Measurements from ENCODE around the gene ARHGEF17.
A peak's percentile ranks its signal among the peaks of the same experiment; 100 is the strongest.
"Not testable (repeated sequence)": the region's sequence is repeated elsewhere in the genome, so short reads cannot be mapped to it uniquely, and the experiment has no call there.

Gene ARHGEF17

DNA sequence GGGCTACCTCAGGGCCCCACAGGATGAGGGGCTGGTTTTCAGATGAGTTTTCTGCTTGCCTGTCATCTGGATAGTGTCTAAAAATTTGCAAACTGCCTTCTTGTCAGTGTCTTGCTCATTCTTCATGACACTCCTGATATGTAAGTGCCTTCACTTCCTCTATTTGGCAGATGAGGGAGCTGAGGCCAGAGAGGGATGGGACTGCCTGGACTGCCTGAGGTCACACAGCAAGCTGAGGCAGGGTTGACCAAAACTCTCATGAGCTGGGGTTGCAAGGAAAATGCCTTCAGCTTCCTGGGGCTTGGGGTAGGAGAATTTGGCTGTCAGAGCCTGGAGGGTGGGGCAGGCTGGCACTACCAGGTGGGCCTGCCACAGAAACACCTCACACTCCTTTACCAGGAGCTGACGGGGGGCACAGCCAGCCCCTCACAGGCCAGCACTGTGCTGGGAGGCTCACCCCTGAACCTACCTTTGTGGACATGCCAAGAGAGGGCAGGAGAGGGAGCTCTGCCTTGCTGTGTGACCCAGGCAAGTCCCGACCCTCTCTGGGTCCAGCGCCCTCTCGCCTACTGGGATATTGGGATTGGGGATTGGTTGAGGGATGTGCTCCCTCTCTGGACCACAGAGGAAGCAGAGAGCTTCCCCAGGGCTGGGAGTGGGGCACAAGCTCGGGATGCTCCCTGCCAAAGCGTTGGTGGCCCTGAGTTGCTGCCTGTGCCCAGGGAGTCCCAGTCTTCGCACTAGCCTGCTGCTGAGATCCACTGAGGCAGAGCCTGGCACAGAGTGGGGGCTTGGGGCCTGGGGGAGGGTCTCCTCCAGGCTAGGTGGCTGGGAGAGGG is 37.8 kb upstream of the ARHGEF17 start:
- no peak overlapping the region for H3K27ac ChIP-seq
- TF ChIP-seq ZFX (IDR thresholded peaks at IDR 0.05) = no peak
- TF ChIP-seq CTCF (conservative IDR thresholded peaks at IDR 0.05) = no peak

GRCh38 chr11:73270855-73271477 is 37.1 kb upstream of the ARHGEF17 start:
- H3K27ac ChIP-seq = no peak overlapping the region
- TF ChIP-seq CTCF (conservative IDR thresholded peaks at IDR 0.05) = no peak
- no peak for TF ChIP-seq ZFX (IDR thresholded peaks at IDR 0.05)

- peak overlapping the region; percentile 22; the same call in 1 of the 2 replicates for H3K27ac ChIP-seq
Measured at GRCh38 chr11:73271478-73271865, 36.6 kb upstream of the ARHGEF17 start.

DNA sequence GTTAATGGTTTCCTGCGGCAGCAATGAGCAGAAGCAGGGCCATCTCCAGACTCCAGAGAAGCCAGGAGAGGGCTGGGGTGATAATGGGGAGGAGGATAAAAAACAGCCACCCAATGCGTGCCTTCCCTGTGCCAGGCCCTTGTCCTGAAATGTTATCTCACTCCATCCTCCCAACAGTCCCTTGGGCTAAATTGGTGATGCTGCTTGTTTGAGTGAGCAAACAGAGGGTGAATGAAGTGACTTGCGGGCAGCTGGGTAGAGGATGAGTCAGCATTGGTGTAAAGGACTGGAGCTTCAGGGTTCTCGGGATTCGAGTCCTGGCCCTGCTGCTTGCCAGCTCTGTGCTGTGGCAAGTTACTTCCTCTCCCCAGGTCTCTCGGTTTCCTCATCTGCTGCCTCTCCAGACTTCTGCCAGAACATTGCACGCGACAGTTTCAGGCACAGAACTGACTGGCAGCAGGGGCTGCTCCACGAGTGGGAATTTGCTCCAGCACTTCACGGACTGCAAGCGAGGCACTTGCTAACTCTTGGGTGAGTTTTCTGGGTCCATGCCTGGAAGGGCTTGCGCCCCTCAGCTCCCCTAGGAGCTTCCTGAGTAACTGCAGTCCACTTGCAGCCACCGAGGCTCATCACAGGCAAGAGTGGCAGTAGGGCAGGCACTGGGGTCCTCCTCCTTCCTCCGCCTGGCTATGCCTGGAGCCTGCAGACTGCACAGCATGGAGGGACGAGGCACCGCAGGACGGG is 36.0 kb upstream of the ARHGEF17 start, which contains the start of gene P2RY6:
Gene P2RY6, plus strand, starts transcription at position 403 of the 744 bp plus-strand sequence. CDS start 24,181 bp downstream, outside the sequence.
- TF ChIP-seq CTCF (conservative IDR thresholded peaks at IDR 0.05) = no peak
- TF ChIP-seq ZFX (IDR thresholded peaks at IDR 0.05) = no peak
- peak within 1 kb of the TSS; percentile 22 for H3K27ac ChIP-seq

DNA sequence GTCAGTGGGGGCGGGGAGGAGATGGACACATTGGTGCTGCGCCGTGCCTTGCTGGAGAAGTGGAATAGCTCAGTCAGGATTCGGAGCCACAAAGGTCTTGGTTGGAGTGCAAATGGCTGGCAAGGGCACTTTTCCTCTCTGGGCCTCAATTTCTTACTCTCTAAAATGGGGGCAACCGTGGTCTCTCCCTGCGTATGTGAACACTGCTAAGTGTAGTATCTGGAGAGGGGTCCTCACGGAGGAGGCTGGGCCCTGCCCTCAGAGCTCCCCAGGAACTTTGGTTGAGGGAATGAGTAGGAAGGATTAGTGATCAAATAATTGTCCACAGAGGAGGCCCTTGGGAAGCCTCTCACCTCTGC is 35.4 kb upstream of the ARHGEF17 start:
- TF ChIP-seq CTCF (conservative IDR thresholded peaks at IDR 0.05) (no peak), ZFX (IDR thresholded peaks at IDR 0.05) (no peak)
- peak overlapping the region; percentile 22; the same call in 1 of the 2 replicates for H3K27ac ChIP-seq

DNA sequence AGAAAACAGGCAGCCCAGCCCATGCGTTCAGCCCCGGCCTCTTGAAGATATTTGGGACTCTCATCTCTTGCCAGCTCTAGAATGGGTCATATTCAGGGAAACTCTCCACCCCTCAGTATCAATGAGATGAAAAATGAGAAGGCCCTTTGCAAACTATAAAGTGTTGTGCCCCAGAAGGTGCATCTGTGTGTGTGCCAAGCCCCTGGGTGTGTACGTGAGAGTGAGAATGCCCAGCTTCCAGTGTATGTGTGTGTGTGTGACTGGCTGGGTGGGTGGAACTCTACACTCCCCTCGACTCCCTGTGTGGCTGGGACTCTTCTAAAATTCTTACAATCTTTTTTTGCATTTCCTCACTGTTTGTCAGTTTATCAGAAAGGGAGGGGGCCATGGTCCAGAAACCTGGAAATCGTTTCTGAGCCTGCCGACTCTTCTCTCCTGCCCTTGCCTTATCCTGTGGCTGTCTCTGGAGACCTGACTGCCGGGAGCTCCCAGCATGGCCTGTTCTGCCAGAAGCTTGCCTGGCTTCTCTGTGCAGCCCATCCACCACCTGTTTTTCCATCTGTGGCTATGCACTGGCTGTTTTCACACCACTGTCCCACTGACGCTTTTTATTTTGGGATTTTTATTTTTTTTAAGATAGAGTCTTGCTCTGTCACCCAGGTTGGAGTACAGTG is 34.7 kb upstream of the ARHGEF17 start:
- TF ChIP-seq ZFX (IDR thresholded peaks at IDR 0.05) = no peak
- TF ChIP-seq CTCF (conservative IDR thresholded peaks at IDR 0.05) = no peak
- no peak overlapping the region for H3K27ac ChIP-seq

- not testable (repeated sequence) for H3K27ac ChIP-seq
Measured at GRCh38 chr11:73274191-73274590, 33.9 kb upstream of the ARHGEF17 start.

All from C4-2B (cell line).